Prostate gland (tissue), 2 donors: ENCODE measurements around the gene BTBD1. TPM values are rescaled to one million over a fixed set of nuclear protein-coding genes. Genes with fewer than 3 reads are reported as not detected.
"Not testable (repeated sequence)": the region's sequence is repeated elsewhere in the genome, so short reads cannot be mapped to it uniquely, and the experiment has no call there.

Experiments used
- DNase-seq: peaks from one replicate; pipeline ENCODE4 v3.0.0-alpha.2; 2019; ENCODE audit warnings: low spot score
- H3K27ac ChIP-seq, 2 donors: fragments of 200-600 bp; sonication (generic); 2 replicates each; pipeline ENCODE4 v1.5.1; 2017 to 2019
- H3K27me3 ChIP-seq: fragments of 200-600 bp; sonication (generic); replicated peaks from 2 replicates; pipeline ENCODE4 v1.5.1; 2019; ENCODE audit not compliant: insufficient read depth
- H3K36me3 ChIP-seq, 2 donors: fragments of 200-600 bp; sonication (generic); 1 replicate in 1 of 2; 2 replicates in 1 of 2; pipeline versions ENCODE4 v1.5.1 to v1.8.1; 2017 to 2019
- H3K4me1 ChIP-seq: fragments of 200-600 bp; sonication (generic); replicated peaks from 2 replicates; pipeline ENCODE4 v1.5.1; 2019
- H3K4me3 ChIP-seq, 2 donors: fragments of 200-600 bp; sonication (generic); 2 replicates each; pipeline ENCODE4 v1.5.1; 2017 to 2019
- H3K9me3 ChIP-seq: fragments of 200-600 bp; sonication (generic); 2 replicates; pipeline ENCODE4 v1.5.1; 2017
- POLR2A ChIP-seq: fragments of 450-650 bp; IDR thresholded peaks from one replicate; pipeline ENCODE4 v1.6.1; 2016; ENCODE audit warnings: antibody characterized with exemption, mild to moderate bottlenecking
- POLR2AphosphoS5 ChIP-seq: sonication (generic); formaldehyde crosslinking; IDR thresholded peaks from one replicate; pipeline ENCODE4 v1.6.1; 2017; ENCODE audit warnings: antibody characterized with exemption
- WGBS: methylation state at CpG from one replicate; pipeline ENCODE4 v1.1.5; 2018; 5-methylcytosine and 5-hydroxymethylcytosine counted together
- intact Hi-C: fragments of 100-400 bp; cut with DNase I; formaldehyde crosslinking; loops from one replicate; pipeline ENCODE4 v1.14.2; 2022
- total RNA-seq, 2 donors: library from RNA; depleted of rRNA; stranded (reverse); fragments of >200 nt; gene quantifications; one replicate each; pipeline ENCODE4 v1.1.0, GENCODE V29; 2016
- TF ChIP-seq, protein P1 (sequence below), 4 experiments: fragments of 200-600 bp in 2 of 4; fragments of 450-650 bp in 2 of 4; sonication (generic) in 2 of 4; IDR thresholded peaks; 1 replicate in 3 of 4; 2 replicates in 1 of 4; pipeline ENCODE4 v1.5.1; 2016 to 2019; ENCODE audit warnings: antibody characterized with exemption in 4 of 4, mild to moderate bottlenecking in 2 of 4, moderate library complexity in 2 of 4

BTBD1 gene
- total RNA-seq, 2 donors from 2014 or later: 56.6 to 71.3 TPM

DNA sequence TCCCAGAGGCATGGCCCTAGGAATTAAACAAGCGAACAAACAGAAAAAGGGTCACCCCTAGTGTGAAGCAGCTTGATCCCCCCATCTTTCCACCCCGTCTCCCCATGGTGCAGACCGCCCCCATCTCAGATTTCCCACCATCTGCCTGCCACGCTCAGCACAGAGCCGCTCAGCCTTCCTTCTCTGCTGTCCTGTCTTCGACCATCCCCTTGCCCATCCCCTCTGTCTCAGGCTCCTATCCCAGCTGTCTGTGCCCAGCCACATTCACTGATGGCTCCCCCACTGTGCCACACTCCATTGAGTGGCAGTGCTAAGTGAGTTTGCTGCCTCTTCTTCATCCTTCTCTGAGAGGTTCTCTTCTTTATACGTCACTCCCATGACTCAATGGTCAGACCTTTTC, 11.7 kb upstream of the BTBD1 start:
- H3K9me3 ChIP-seq: no peaks in the 10 kb centered on the region
- H3K36me3 ChIP-seq: no peaks in the 10 kb centered on the region
- no peak overlapping the region for H3K4me3 ChIP-seq
- H3K27ac ChIP-seq: no peak overlapping the region
- H3K27me3 ChIP-seq: no peaks in the 10 kb centered on the region
- intact Hi-C loops: no loop called here
- DNase-seq: no peak
- TF ChIP-seq, protein P1, sequence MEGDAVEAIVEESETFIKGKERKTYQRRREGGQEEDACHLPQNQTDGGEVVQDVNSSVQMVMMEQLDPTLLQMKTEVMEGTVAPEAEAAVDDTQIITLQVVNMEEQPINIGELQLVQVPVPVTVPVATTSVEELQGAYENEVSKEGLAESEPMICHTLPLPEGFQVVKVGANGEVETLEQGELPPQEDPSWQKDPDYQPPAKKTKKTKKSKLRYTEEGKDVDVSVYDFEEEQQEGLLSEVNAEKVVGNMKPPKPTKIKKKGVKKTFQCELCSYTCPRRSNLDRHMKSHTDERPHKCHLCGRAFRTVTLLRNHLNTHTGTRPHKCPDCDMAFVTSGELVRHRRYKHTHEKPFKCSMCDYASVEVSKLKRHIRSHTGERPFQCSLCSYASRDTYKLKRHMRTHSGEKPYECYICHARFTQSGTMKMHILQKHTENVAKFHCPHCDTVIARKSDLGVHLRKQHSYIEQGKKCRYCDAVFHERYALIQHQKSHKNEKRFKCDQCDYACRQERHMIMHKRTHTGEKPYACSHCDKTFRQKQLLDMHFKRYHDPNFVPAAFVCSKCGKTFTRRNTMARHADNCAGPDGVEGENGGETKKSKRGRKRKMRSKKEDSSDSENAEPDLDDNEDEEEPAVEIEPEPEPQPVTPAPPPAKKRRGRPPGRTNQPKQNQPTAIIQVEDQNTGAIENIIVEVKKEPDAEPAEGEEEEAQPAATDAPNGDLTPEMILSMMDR (IDR thresholded peaks at IDR 0.05): no peak
- TF ChIP-seq POLR2A (no peak), POLR2AphosphoS5 (no peak)
- no peaks in the 10 kb centered on the region for H3K4me1 ChIP-seq
- WGBS: 62% methylated on average over 7 of the region's 7 CpGs

DNA sequence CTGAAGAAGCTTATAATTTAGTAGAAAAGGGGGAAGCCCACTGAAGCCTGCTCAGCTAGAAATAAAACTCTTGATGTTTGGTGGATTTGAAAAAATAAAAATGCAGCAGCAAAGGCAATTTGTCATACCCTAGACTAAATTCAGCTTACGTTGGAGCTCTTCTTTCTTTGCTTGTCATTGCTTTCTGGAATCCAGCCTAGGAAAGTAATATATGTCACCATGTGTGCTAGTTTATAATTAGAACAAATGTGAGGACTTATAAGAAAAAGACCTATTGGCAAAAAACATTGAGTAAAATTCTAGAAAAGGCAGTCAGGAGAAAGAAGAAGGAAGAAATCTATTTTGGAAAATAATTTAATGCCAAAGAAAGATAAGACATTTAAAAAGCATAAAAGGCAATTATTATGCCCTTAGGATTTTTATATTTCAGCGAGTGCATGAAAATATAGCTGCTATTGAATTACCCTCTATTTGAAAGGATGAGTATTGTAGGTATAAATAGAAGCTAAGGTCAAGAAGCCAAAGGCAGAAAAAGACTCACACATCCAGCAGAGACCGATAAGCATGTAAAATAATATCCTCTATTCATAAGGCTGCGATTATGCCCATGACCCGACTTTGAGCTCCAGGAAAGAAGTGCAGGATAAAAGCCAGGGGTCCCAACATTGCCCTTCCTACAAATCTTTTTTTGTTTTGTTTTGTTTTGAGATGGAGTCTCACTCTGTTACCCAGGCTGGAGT, 10.6 kb upstream of the BTBD1 start:
- WGBS: 62% methylated on average over 5 of the region's 5 CpGs
- TF ChIP-seq POLR2A (no peak), POLR2AphosphoS5 (no peak)
- TF ChIP-seq, protein P1 (IDR thresholded peaks at IDR 0.05): no peak
- no peaks in the 10 kb centered on the region for H3K27me3 ChIP-seq
- H3K4me1 ChIP-seq: no peaks in the 10 kb centered on the region
- H3K9me3 ChIP-seq: no peaks in the 10 kb centered on the region
- H3K4me3 ChIP-seq: no peak overlapping the region
- DNase-seq: no peak
- no peaks in the 10 kb centered on the region for H3K36me3 ChIP-seq
- H3K27ac ChIP-seq: no peak overlapping the region
- intact Hi-C loops: no loop called here

DNA sequence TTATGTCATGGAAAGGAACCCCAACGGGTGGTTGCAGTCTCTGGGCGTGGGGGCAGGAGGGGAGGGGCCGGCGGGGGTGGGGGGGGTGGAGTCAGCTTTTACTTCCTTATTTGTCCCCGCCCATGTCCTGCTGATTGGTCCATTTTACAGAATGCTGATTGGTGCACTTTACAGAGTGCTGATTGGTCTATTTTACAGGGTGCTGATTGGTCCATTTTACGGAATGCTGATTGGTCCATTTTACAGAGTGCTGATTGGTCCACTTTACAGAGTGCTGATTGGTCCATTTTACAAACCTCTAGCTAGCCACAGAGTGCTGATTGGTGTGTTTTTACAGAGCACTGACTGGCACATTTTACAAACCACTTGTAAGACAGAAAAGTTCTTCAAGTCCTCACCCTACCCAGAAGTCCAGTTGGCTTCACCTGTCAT, 2.2 kb upstream of the BTBD1 start:
- H3K4me1 ChIP-seq, DNase-seq, H3K9me3 ChIP-seq, H3K36me3 ChIP-seq, H3K4me3 ChIP-seq, intact Hi-C loops, H3K27ac ChIP-seq, H3K27me3 ChIP-seq: not testable (repeated sequence)
- 66% methylated on average over 6 of the region's 6 CpGs for WGBS

DNA sequence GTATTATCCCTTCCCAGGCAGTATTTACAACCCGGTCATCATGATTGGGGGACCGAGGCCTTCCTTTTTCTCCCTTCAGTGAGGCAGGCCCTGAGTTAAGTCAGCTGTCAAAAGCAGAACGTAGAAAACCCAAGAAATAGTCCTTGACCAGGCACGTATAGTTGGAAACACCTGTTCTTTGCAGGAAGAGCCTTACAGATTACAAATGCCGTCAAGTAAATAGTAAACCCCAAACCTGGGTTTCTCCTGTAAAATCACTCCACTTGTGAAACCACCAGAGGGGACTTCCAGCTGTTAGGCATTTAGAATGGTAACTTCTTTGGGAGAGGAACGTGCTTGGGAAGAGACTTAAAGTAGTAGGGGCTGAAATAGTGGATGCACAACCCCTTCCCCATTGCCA, 1.0 kb upstream of the BTBD1 start:
- Histone ChIP-seq H3K9me3 (no peaks in the 10 kb centered on the region), H3K27ac (peak overlapping the region in 1 of 2 donors; percentile 94), H3K27me3 (no peaks in the 10 kb centered on the region), H3K4me1 (no peaks in the 10 kb centered on the region), H3K36me3 (no peaks in the 10 kb centered on the region), H3K4me3 (no peak overlapping the region)
- no peak for DNase-seq
- TF ChIP-seq POLR2A (no peak), POLR2AphosphoS5 (no peak)
- TF ChIP-seq, protein P1 (IDR thresholded peaks at IDR 0.05): no peak
- intact Hi-C loops: no loop called here
- 81% methylated on average over 6 of the region's 6 CpGs for WGBS

DNA sequence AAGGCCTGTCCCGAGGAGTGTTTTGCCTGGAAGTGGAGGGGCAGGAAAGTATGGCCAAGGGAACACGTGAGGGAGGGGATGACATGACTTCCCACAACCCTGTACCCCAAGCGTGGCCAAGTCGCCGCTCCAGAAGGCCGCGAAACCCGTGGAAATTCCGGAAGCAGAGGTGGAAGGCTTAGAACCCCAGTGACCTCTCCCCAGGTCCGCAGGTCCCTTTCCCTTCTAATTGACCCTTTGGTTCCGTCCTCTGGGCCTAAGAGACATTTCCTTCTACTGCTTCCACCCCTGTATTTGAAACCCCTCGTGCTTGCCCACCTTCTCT, 548 bp upstream of the BTBD1 start:
- Histone ChIP-seq H3K9me3 (no peaks in the 10 kb centered on the region), H3K4me3 (peak overlapping the region; percentile 83 to 86), H3K27ac (peak overlapping the region; percentile 88 to 94), H3K36me3 (no peaks in the 10 kb centered on the region), H3K27me3 (no peaks in the 10 kb centered on the region), H3K4me1 (no peaks in the 10 kb centered on the region)
- TF ChIP-seq POLR2A (no peak), POLR2AphosphoS5 (no peak)
- TF ChIP-seq, protein P1 (IDR thresholded peaks at IDR 0.05): no peak
- no peak for DNase-seq
- intact Hi-C loops: loop anchor here (1.0 kb wide), 1 partner anchor 140 kb away; the partner anchor contains the start of gene HDGFL3
- WGBS: 65% methylated on average over 12 of the region's 12 CpGs
